Calu3 (cell line): ENCODE measurements around the gene KIF3C. TPM values are rescaled to one million over a fixed set of nuclear protein-coding genes. Genes with fewer than 3 reads are reported as not detected.
"Not testable (repeated sequence)": the region's sequence is repeated elsewhere in the genome, so short reads cannot be mapped to it uniquely, and the experiment has no call there.

Experiments used
- BruUV-seq: library from RNA; stranded (reverse); fragments of 400-500 nt; replicated peaks from 2 replicates; lab custom pipeline; 2021; lab: Mats Ljungman, UMichigan
- CTCF ChIA-PET: fragments of 300-600 bp; sonication (Branson Sonifier 250); formaldehyde crosslinking; loops from one replicate; lab custom pipeline; 2022; ENCODE audit warnings: antibody characterized with exemption; lab: Charles Lee
- DNase-seq: peaks from one replicate; pipeline ENCODE4 v3.0.0; 2022
- H3K27ac Mint-ChIP-seq: one replicate; pipeline ENCODE4 v1.8.0; 2022; ENCODE audit warnings: mixed read lengths; ENCODE audit not compliant: unreplicated experiment
- H3K27me3 Mint-ChIP-seq: one replicate; pipeline ENCODE4 v1.8.0; 2022; ENCODE audit warnings: mixed read lengths; ENCODE audit not compliant: unreplicated experiment
- H3K36me3 Mint-ChIP-seq: one replicate; pipeline ENCODE4 v1.8.0; 2022; ENCODE audit warnings: mild to moderate bottlenecking, moderate library complexity, mixed read lengths; ENCODE audit not compliant: insufficient read depth, unreplicated experiment
- H3K4me1 Mint-ChIP-seq: one replicate; pipeline ENCODE4 v1.8.0; 2022; ENCODE audit warnings: mild to moderate bottlenecking, low read depth, mixed read lengths; ENCODE audit not compliant: unreplicated experiment
- H3K4me3 Mint-ChIP-seq: one replicate; pipeline ENCODE4 v1.8.0; 2022; ENCODE audit warnings: mild to moderate bottlenecking, low read depth, moderate library complexity, mixed read lengths; ENCODE audit not compliant: unreplicated experiment
- H3K9me3 Mint-ChIP-seq: one replicate; pipeline ENCODE4 v1.8.0; 2022; ENCODE audit warnings: low read depth, mixed read lengths; ENCODE audit not compliant: unreplicated experiment
- intact Hi-C: fragments of 100-400 bp; cut with micrococcal nuclease; formaldehyde crosslinking; loops from one replicate; pipeline ENCODE4 v1.10.0; 2022; ENCODE audit not compliant: unreplicated experiment
- total RNA-seq: library from RNA; stranded (reverse); gene quantifications from 2 replicates; pipeline ENCODE4 v1.2.3, GENCODE V29; 2022
- TF ChIP-seq, protein P1 (sequence below): fragments of 200-600 bp; IDR thresholded peaks from one replicate; pipeline ENCODE4 v1.8.0; 2022; ENCODE audit warnings: antibody characterized with exemption; ENCODE audit not compliant: unreplicated experiment

The KIF3C gene
- total RNA-seq, 1 experiment from 2014 or later, result 4.2 TPM

- no peak overlapping the region for H3K4me3 Mint-ChIP-seq
- no peaks in the 10 kb centered on the region for H3K4me1 Mint-ChIP-seq
- no peak overlapping the region for H3K27ac Mint-ChIP-seq
- H3K36me3 Mint-ChIP-seq, result no peaks in the 10 kb centered on the region
- no peaks in the 10 kb centered on the region for H3K9me3 Mint-ChIP-seq
- no peaks in the 10 kb centered on the region for H3K27me3 Mint-ChIP-seq
- no peak for DNase-seq
- TF ChIP-seq, protein P1, sequence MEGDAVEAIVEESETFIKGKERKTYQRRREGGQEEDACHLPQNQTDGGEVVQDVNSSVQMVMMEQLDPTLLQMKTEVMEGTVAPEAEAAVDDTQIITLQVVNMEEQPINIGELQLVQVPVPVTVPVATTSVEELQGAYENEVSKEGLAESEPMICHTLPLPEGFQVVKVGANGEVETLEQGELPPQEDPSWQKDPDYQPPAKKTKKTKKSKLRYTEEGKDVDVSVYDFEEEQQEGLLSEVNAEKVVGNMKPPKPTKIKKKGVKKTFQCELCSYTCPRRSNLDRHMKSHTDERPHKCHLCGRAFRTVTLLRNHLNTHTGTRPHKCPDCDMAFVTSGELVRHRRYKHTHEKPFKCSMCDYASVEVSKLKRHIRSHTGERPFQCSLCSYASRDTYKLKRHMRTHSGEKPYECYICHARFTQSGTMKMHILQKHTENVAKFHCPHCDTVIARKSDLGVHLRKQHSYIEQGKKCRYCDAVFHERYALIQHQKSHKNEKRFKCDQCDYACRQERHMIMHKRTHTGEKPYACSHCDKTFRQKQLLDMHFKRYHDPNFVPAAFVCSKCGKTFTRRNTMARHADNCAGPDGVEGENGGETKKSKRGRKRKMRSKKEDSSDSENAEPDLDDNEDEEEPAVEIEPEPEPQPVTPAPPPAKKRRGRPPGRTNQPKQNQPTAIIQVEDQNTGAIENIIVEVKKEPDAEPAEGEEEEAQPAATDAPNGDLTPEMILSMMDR, result no peak
- intact Hi-C loops, result no loop called here
- no TSS peak for BruUV-seq
- CTCF ChIA-PET, result interaction anchor here (0.7 kb wide), 1 partner anchor 24 kb away, joined by 3 read pairs; no protein-coding TSS in a partner anchor
Measured at GRCh38 chr2:25920786-25921415, 61.4 kb downstream of the KIF3C start.

DNA sequence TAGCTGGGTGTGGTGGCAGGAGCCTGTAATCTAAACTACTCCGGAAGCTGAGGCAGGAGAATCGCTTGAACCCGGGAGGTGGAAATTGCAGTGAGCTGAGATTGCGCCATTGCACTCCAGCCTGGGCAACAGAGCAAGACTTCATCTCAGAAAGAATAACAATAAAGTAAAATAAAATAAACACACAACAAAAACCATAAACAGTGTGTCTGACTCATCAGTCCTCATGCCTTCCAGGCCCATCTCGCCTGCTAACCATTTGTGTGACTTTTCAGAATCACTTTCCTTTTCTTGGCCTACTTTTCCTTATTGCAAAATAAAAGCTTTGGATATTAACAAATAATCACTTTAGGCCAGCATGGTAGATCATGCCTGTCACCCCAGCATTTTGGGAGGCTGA is 62.0 kb downstream of the KIF3C start:
- no peaks in the 10 kb centered on the region for H3K9me3 Mint-ChIP-seq
- no TSS peak for BruUV-seq
- no peak overlapping the region for H3K4me3 Mint-ChIP-seq
- DNase-seq, result no peak
- no peaks in the 10 kb centered on the region for H3K4me1 Mint-ChIP-seq
- no peaks in the 10 kb centered on the region for H3K36me3 Mint-ChIP-seq
- no peaks in the 10 kb centered on the region for H3K27me3 Mint-ChIP-seq
- H3K27ac Mint-ChIP-seq, result no peak overlapping the region
- intact Hi-C loops, result no loop called here
- CTCF ChIA-PET, result no interaction called here
- TF ChIP-seq, protein P1, result no peak

DNA sequence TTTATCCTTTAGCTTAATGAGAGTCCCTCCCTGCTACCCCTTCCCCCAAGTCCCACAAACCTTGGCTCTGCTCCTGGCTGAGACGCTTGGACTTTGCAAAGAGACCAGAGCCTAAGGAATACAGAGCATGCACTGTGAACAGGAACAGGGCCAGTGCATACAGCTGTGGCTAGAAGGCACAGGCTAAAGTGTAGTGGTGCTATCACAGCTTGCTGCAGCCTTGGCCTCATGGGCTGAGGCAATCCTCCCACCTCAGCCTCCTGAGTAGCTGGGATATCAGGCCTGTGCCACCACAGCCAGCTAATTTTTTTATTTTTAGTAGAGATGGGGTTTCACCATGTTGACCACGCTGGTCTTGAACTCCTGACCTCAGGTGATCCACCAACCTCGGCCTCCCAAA is 64.5 kb downstream of the KIF3C start:
- no peaks in the 10 kb centered on the region for H3K4me1 Mint-ChIP-seq
- H3K4me3 Mint-ChIP-seq, result no peak overlapping the region
- H3K9me3 Mint-ChIP-seq, result no peaks in the 10 kb centered on the region
- no TSS peak for BruUV-seq
- CTCF ChIA-PET, result no interaction called here
- no peak overlapping the region for H3K27ac Mint-ChIP-seq
- TF ChIP-seq, protein P1, result no peak
- no peak for DNase-seq
- H3K27me3 Mint-ChIP-seq, result no peaks in the 10 kb centered on the region
- intact Hi-C loops, result no loop called here
- no peaks in the 10 kb centered on the region for H3K36me3 Mint-ChIP-seq

DNA sequence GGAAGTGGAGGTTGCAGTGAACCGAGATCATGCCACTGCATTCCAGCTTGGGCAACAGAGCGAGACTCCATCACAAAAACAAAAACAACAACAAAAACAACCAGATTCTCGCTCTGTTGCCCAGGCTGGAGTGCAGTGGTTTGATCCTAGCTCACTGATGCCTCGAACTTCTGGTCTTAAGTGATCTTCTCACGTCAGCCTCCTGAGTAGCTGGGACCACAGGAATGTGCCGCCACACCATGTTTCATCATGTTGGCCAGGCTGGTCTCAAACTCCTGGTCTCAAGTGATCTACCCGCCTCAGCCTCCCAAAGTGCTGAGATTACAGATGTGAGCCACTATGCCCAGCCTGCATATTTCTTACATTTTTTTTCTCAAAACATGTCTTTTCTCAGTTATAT is 64.9 kb downstream of the KIF3C start:
- intact Hi-C loops, H3K4me3 Mint-ChIP-seq, H3K27me3 Mint-ChIP-seq, H3K27ac Mint-ChIP-seq, BruUV-seq, H3K36me3 Mint-ChIP-seq, H3K4me1 Mint-ChIP-seq, CTCF ChIA-PET, DNase-seq, H3K9me3 Mint-ChIP-seq: not testable (repeated sequence)

- CTCF ChIA-PET, result interaction anchor here (0.6 kb wide), 1 partner anchor 158 kb away, joined by 3 read pairs; no protein-coding TSS in a partner anchor
- H3K27me3 Mint-ChIP-seq, H3K4me1 Mint-ChIP-seq, DNase-seq, H3K27ac Mint-ChIP-seq, BruUV-seq, intact Hi-C loops, H3K4me3 Mint-ChIP-seq, H3K9me3 Mint-ChIP-seq, H3K36me3 Mint-ChIP-seq: not testable (repeated sequence)
Measured at GRCh38 chr2:25915944-25916772, 66.1 kb downstream of the KIF3C start.

- CTCF ChIA-PET, H3K36me3 Mint-ChIP-seq, intact Hi-C loops, H3K4me3 Mint-ChIP-seq, BruUV-seq, H3K9me3 Mint-ChIP-seq, H3K4me1 Mint-ChIP-seq, DNase-seq, H3K27ac Mint-ChIP-seq, H3K27me3 Mint-ChIP-seq: not testable (repeated sequence)
Measured at GRCh38 chr2:25915411-25915810, 66.9 kb downstream of the KIF3C start.

DNA sequence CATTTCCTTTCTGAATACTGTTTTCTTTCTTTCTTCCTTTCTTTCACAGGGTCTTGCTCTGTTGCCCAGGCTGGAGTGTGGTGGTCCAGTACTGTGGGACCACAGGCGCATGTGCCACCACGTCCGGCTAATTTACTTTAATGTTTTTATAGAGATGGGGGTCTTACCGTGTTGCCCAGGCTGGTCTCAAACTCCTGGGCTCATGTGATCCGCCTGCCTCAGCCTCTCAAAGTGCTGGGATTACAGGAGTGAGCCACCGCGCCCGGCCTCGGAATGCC is 68.7 kb downstream of the KIF3C start:
- H3K4me1 Mint-ChIP-seq, BruUV-seq, H3K9me3 Mint-ChIP-seq, DNase-seq, H3K27me3 Mint-ChIP-seq, H3K4me3 Mint-ChIP-seq, intact Hi-C loops, CTCF ChIA-PET, H3K36me3 Mint-ChIP-seq, H3K27ac Mint-ChIP-seq: not testable (repeated sequence)
